OCI-LY3 (cell line): ENCODE results near the gene RNF141.

ENCODE experiments used
- H2AFZ ChIP-seq: fragments of 200-600, 300-600 bp; shearing (Covaris generic); 2 replicates; pipeline ENCODE4 v1.6.0; 2014; ENCODE audit warnings: antibody characterized with exemption, low read depth, low read length
- H3K27ac ChIP-seq: fragments of 200-600, 300-600 bp; sonication (generic); 2 replicates; pipeline ENCODE4 v1.5.1; 2014; ENCODE audit warnings: mild to moderate bottlenecking, low read length, moderate library complexity, mixed read lengths
- H3K27me3 ChIP-seq: fragments of 200-600, 300-600 bp; sonication (generic); 2 replicates; pipeline ENCODE4 v1.6.1; 2014; ENCODE audit warnings: low read depth, low read length, mixed read lengths
- H3K36me3 ChIP-seq: fragments of 200-600, 300-600 bp; sonication (generic); replicated peaks from 2 replicates; pipeline ENCODE3; 2014; ENCODE audit warnings: low read depth, low read length, mixed read lengths
- H3K4me1 ChIP-seq: fragments of 300-600, 200-600 bp; sonication (generic); 2 replicates; pipeline ENCODE4 v1.6.1; 2014; ENCODE audit warnings: low read length, mixed read lengths
- H3K4me2 ChIP-seq: fragments of 200-600, 300-600 bp; sonication (generic); 2 replicates; pipeline ENCODE4 v1.6.1; 2014; ENCODE audit warnings: low read length, mixed read lengths
- H3K4me3 ChIP-seq: fragments of 300-600, 200-600 bp; sonication (generic); 2 replicates; pipeline ENCODE4 v1.5.1; 2014; ENCODE audit warnings: antibody characterized with exemption, mild to moderate bottlenecking, low read length, moderate library complexity
- H3K79me2 ChIP-seq: fragments of 300-600, 200-600 bp; shearing (Covaris generic); 2 replicates; pipeline ENCODE4 v1.6.1; 2014; ENCODE audit warnings: mild to moderate bottlenecking, low read length, mixed read lengths
- H3K9ac ChIP-seq: fragments of 300-600, 200-600 bp; shearing (Covaris generic); 2 replicates; pipeline ENCODE4 v1.6.0; 2014; ENCODE audit warnings: mild to moderate bottlenecking, low read length, moderate library complexity
- H3K9me3 ChIP-seq: fragments of 200-600, 300-600 bp; shearing (Covaris generic); 2 replicates; pipeline ENCODE4 v1.6.1; 2014; ENCODE audit warnings: low read length, mixed read lengths; ENCODE audit not compliant: insufficient read depth
- H4K20me1 ChIP-seq: fragments of 200-600, 300-600 bp; sonication (generic); 2 replicates; pipeline ENCODE4 v1.6.1; 2016; ENCODE audit warnings: low read length, mixed read lengths; ENCODE audit not compliant: insufficient read depth
- EZH2phosphoT487 ChIP-seq: fragments of 200-600 bp; shearing (Covaris generic); IDR thresholded peaks from 2 replicates; pipeline ENCODE4 v1.6.1; 2018; ENCODE audit warnings: antibody characterized with exemption, mixed run types, low read depth
- TF ChIP-seq, protein P1 (sequence below): fragments of 200-600, 300-600 bp; sonication (generic); IDR thresholded peaks from 2 replicates; pipeline ENCODE4 v1.5.1; 2014; ENCODE audit warnings: antibody characterized with exemption, low read length, low read depth

RNF141 gene

DNA sequence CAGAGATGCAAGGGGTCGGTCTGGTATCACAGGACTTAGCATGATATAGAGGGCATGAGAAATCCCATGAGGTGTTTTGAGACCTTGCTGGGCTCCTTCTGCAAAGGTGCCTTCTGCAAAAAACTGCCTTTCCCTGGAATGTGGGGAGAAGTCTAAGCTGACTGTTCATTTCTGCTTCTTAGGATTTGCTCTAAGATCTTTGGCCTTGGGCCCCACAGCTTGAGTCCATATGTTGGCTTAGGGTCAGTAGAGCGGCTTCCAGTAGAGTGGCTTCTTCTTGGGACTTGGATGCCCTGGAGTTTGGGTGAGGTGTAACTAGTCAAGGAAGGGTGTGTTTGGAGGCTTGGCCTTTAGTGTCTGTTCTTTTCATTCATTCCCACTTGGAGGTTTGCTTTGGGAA lies 48.9 kb downstream of the RNF141 start:
- Histone ChIP-seq H3K9ac (no peak overlapping the region), H3K27me3 (no peaks in the 10 kb centered on the region), H3K36me3 (peaks cover 89% of the 10 kb centered on the region), H3K79me2 (peaks cover 11% of the 10 kb centered on the region), H4K20me1 (no peaks in the 10 kb centered on the region), H3K4me3 (no peak overlapping the region), H3K27ac (no peak overlapping the region), H3K4me1 (peaks cover 46% of the 10 kb centered on the region), H3K9me3 (peaks cover 3% of the 10 kb centered on the region; the same call in 1 of the 2 replicates), H3K4me2 (no peak overlapping the region), H2AFZ (no peak overlapping the region)
- TF ChIP-seq, protein P1, sequence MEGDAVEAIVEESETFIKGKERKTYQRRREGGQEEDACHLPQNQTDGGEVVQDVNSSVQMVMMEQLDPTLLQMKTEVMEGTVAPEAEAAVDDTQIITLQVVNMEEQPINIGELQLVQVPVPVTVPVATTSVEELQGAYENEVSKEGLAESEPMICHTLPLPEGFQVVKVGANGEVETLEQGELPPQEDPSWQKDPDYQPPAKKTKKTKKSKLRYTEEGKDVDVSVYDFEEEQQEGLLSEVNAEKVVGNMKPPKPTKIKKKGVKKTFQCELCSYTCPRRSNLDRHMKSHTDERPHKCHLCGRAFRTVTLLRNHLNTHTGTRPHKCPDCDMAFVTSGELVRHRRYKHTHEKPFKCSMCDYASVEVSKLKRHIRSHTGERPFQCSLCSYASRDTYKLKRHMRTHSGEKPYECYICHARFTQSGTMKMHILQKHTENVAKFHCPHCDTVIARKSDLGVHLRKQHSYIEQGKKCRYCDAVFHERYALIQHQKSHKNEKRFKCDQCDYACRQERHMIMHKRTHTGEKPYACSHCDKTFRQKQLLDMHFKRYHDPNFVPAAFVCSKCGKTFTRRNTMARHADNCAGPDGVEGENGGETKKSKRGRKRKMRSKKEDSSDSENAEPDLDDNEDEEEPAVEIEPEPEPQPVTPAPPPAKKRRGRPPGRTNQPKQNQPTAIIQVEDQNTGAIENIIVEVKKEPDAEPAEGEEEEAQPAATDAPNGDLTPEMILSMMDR = no peak
- TF ChIP-seq EZH2phosphoT487 = no peak

DNA sequence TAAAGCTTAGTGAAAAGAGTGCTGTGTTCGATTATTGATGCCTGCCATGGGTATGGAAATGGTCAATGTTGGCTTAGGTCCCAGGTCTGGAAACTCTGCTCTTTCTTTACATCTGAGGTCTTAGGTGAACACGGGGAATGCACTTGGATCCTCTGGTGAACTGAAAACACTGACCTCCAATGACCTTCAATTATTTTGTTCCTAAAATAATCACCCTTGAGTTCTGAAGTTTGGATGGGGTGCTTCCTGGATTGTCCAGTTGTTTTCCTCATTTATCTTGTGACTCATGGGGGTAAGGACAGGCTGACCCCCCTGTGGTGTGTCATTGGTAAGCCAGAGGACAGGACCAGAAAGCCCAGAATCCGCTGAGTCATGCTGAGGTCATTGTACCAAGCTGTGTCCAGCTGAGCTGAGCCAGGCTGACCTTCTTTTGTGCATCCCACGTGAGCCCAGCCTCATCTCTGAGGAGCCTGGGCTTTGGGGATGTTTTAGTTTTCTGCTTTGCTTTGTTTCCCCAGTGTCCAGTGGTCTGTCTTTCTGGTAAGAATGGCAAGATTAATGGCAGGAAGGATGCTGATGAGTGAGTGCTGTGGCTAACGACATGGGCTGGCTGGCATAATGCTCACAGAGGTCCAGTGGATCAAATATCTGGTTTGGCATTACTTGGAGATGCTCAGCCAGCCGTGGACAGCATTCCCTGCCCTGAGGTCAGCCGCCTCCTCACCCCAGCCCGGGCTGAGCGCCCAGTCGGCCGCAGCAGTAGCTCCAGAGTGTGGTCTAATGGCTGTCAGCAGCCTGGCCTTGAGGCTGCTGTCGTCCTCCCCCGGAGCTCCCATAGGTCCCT lies 50.4 kb downstream of the RNF141 start:
- no peak overlapping the region for H3K4me2 ChIP-seq
- H3K9me3 ChIP-seq = peaks cover 3% of the 10 kb centered on the region; the same call in 1 of the 2 replicates
- H3K36me3 ChIP-seq = peaks cover 85% of the 10 kb centered on the region
- H3K4me1 ChIP-seq = peaks cover 46% of the 10 kb centered on the region
- H2AFZ ChIP-seq = no peak overlapping the region
- H3K4me3 ChIP-seq = no peak overlapping the region
- H3K9ac ChIP-seq = no peak overlapping the region
- H3K79me2 ChIP-seq = peaks cover 11% of the 10 kb centered on the region
- H3K27ac ChIP-seq = no peak overlapping the region
- TF ChIP-seq EZH2phosphoT487 = no peak
- TF ChIP-seq, protein P1 = no peak
- H4K20me1 ChIP-seq = no peaks in the 10 kb centered on the region
- H3K27me3 ChIP-seq = no peaks in the 10 kb centered on the region

DNA sequence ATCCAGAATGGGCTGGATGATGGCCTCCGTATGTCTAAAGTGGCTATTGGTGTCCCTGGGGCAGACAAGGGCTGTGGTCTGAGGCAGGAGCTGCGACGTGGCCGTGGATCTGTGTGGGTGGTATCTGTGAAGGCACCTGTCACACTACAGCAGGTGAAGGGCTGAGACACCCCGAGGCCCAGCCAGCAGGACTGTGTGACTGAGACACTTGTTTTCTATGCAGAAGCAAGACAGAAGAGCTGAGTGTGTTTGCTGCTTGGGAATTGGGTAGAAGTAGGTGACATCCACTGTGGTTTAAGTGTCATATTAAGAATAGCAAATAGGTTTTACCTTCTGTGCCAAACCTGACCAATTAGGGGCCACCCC lies 51.0 kb downstream of the RNF141 start:
- peaks cover 46% of the 10 kb centered on the region for H3K4me1 ChIP-seq
- no peak overlapping the region for H2AFZ ChIP-seq
- no peak overlapping the region for H3K9ac ChIP-seq
- no peak overlapping the region for H3K4me3 ChIP-seq
- peaks cover 11% of the 10 kb centered on the region for H3K79me2 ChIP-seq
- no peak for TF ChIP-seq EZH2phosphoT487
- TF ChIP-seq, protein P1 = no peak
- peak overlapping the region; percentile 93; the same call in 1 of the 2 replicates for H3K27ac ChIP-seq
- peaks cover 3% of the 10 kb centered on the region; the same call in 1 of the 2 replicates for H3K9me3 ChIP-seq
- no peak overlapping the region for H3K4me2 ChIP-seq
- no peaks in the 10 kb centered on the region for H3K27me3 ChIP-seq
- no peaks in the 10 kb centered on the region for H4K20me1 ChIP-seq
- H3K36me3 ChIP-seq = peaks cover 82% of the 10 kb centered on the region

DNA sequence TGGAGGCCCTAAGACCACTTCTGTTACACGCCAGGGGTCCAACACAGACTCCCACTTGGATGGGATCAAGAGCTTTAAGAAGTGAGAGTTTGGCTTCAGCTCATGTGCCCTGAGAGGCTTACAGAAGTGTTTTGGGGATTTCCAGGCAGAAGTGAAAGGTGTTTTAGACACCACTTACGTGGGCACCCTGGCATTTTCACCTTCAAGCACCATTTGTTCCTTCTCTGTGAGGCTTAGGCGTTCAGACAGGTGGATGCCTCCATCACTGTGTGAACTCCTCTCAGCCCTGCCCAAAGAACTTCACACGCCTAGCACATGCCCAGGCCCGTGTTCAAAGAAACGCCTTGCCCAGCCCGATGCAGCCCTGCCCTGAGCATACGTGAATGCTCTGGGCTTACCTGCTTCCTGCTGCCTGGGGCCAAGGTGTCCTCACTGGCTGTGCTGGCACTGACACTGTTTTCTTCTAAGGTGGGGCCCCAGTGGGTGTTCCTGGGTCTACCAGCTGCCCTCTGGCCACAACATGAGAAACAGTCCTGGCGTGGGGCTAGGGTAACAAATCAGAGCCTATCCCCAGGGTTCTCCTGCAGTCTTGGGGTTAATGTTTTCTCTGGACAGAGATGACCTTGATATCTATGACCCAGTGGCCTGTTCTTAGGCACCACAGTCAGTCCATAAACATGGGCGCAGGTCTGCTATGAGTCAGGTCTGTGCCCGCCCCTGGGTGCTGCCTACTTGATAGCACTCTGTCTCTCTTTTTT lies 51.9 kb downstream of the RNF141 start:
- H3K4me3 ChIP-seq = peak overlapping the region; percentile 28
- H3K9ac ChIP-seq = peak overlapping the region; percentile 64; the same call in 1 of the 2 replicates
- peak overlapping the region; percentile 93 for H3K27ac ChIP-seq
- peaks cover 44% of the 10 kb centered on the region for H3K4me1 ChIP-seq
- no peak overlapping the region for H2AFZ ChIP-seq
- H3K4me2 ChIP-seq = peak overlapping the region; percentile 65
- H3K9me3 ChIP-seq = peaks cover 2% of the 10 kb centered on the region; the same call in 1 of the 2 replicates
- H3K27me3 ChIP-seq = no peaks in the 10 kb centered on the region
- no peak for TF ChIP-seq EZH2phosphoT487
- TF ChIP-seq, protein P1 = no peak
- H4K20me1 ChIP-seq = no peaks in the 10 kb centered on the region
- H3K36me3 ChIP-seq = peaks cover 79% of the 10 kb centered on the region
- peaks cover 11% of the 10 kb centered on the region for H3K79me2 ChIP-seq
